ENCODE data around the gene KISS1R.

GRCh38 chr19:896999-897398 is 20.1 kb upstream of the KISS1R start:
- TF ChIP-seq ZNF8 (CRISPR knock-in tag; IDR thresholded peaks at IDR 0.05) (no peak), TOX (CRISPR knock-in tag; IDR thresholded peaks at IDR 0.05; ENCODE audit: borderline replicate concordance) (no peak), OSR1 (CRISPR knock-in tag; IDR thresholded peaks at IDR 0.05) (no peak), ZFP3 (CRISPR knock-in tag; IDR thresholded peaks at IDR 0.05) (no peak), ZNF70 (CRISPR knock-in tag; IDR thresholded peaks at IDR 0.05) (no peak), PATZ1 (CRISPR knock-in tag; IDR thresholded peaks at IDR 0.05; ENCODE audit: borderline replicate concordance) (no peak), PPARA (CRISPR knock-in tag; IDR thresholded peaks at IDR 0.05; ENCODE audit: borderline replicate concordance) (no peak), SNAI2 (CRISPR knock-in tag; IDR thresholded peaks at IDR 0.05) (no peak)

Measured in SK-N-SH treated with all-trans-retinoic acid at 6 μM for 48 hours (cell line).